ENCODE results near the gene PDGFB.

PDGFB gene

DNA sequence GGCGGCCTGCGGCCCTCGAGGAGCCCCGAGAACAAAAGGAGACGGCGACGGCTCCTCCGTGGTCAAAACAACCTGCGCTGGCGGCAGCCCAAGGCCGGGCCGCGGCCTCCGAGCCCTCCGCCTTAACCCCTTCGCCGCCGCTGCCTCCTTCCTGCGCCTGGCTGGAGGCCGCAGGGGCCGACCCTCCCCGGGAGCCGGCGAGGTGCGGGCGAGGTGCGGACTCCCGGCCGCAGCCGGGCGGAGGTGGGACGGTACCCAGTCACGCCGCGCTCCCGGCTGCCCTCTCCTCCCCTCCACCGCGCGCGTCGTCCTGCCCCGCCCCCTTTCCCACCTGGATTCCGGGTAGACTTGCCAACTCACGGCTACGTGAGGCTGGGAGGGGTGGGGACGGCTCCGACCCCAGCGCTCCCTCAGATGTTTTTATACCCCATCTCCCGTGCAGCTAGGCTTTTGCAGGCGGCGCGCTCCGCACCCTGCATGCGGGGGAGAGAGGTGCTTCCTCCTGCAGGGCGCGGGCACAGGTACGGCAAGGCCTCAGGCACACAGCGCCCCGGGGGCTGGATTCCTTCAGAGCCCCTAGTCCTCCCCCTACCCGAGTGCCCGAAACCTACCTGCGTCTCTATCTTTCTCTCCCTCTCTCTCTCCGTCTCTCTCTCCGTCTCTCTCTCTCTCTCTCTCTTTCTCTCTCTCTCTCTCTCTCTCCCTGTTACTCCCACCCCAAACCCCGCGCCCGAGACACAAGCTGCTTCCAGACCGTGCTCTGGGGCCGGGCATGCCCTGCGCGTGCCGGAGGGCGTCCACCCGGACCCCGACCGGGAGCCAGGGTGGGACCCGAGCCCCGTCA, 2.0 kb downstream of the PDGFB start:
- DNase-seq (ENCODE audit: low read depth in 1 of 2, low spot score in 1 of 2): no peak
- TF ChIP-seq GABPA (IDR thresholded peaks at IDR 0.05; ENCODE audit: low read depth): no peak
- TF ChIP-seq CTCF (IDR thresholded peaks at IDR 0.05; ENCODE audit: insufficient read depth, low read length): no peak
- TF ChIP-seq SPI1 (IDR thresholded peaks at IDR 0.05; ENCODE audit: borderline replicate concordance, low read depth): no peak
- H3K4me3 ChIP-seq (replicated peaks; ENCODE audit: insufficient read depth, low read length): no peak overlapping the region
- H3K27ac ChIP-seq (replicated peaks): no peak overlapping the region
- peaks cover 74% of the 10 kb centered on the region for H3K27me3 ChIP-seq (ENCODE audit: insufficient read depth, poor library complexity, severe bottlenecking)

GRCh38 chr22:39241794-39242594, 2.8 kb downstream of the PDGFB start:
- TF ChIP-seq CTCF (IDR thresholded peaks at IDR 0.05; ENCODE audit: insufficient read depth, low read length) (no peak), REST (IDR thresholded peaks at IDR 0.05; ENCODE audit: insufficient replicate concordance, low read depth) (no peak), POLR2AphosphoS5 (IDR thresholded peaks at IDR 0.05; ENCODE audit: low read depth) (no peak), GABPA (IDR thresholded peaks at IDR 0.05; ENCODE audit: low read depth) (no peak), SPI1 (IDR thresholded peaks at IDR 0.05; ENCODE audit: borderline replicate concordance, low read depth) (no peak)
- H3K4me3 ChIP-seq (replicated peaks; ENCODE audit: insufficient read depth, low read length): no peak overlapping the region
- H3K27me3 ChIP-seq (ENCODE audit: insufficient read depth, poor library complexity, severe bottlenecking): peaks cover 77% of the 10 kb centered on the region
- H3K27ac ChIP-seq (replicated peaks): no peak overlapping the region
- DNase-seq (ENCODE audit: low read depth in 1 of 2, low spot score in 1 of 2): no peak

DNA sequence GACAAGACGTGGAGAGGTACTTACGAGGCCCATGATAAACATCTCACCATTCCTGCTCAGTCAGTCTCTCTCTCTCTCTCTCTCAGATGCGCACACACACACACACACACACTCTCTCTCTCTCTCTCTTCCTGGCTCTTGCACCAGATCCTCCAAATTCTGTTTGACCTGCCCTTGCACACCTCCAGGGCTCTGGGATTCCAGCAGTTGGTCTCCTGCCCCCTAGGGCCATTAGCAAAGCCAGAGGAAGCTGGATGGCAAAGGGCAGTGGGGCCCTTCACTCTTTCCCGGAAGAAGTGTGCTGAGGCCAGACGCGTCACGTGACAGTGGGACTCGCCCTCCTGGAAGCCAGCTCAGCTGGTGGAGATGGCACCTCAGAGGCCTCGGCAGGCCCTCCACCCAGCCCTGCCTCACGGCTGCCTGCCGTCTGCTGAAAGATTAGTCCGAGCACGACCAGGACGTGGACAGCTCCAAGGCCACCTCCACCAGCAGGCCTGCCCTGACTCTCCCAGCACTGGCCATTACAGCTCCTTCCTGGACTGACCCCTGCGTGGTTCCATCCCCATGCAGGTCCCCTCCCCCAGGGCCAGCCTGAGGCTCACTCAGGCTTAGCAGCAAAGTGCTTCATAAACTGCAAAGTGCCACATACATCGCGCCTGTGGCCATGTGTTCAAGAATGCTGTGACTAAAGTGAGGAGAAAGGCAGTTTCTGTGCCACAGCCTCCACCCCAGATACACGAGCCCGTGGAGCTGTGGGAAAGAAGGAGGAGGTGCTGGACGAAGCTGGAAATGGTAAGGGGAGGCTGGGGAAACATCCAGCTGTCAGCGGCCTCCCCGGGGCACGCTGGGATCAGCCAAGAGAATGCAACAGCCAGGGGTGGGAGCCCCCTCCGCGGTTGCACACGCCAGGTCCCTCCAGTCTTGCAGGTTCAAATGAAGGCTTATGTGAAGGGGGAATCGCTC, 3.7 kb downstream of the PDGFB start:
- Histone ChIP-seq H3K27ac (replicated peaks) (no peak overlapping the region), H3K27me3 (ENCODE audit: insufficient read depth, poor library complexity, severe bottlenecking) (peaks cover 82% of the 10 kb centered on the region), H3K4me3 (replicated peaks; ENCODE audit: insufficient read depth, low read length) (no peak overlapping the region)
- DNase-seq (ENCODE audit: low read depth in 1 of 2, low spot score in 1 of 2): no peak
- TF ChIP-seq REST (IDR thresholded peaks at IDR 0.05; ENCODE audit: insufficient replicate concordance, low read depth) (peak; percentile 64), CTCF (IDR thresholded peaks at IDR 0.05; ENCODE audit: insufficient read depth, low read length) (no peak), SPI1 (IDR thresholded peaks at IDR 0.05; ENCODE audit: borderline replicate concordance, low read depth) (no peak), GABPA (IDR thresholded peaks at IDR 0.05; ENCODE audit: low read depth) (no peak), POLR2AphosphoS5 (IDR thresholded peaks at IDR 0.05; ENCODE audit: low read depth) (no peak)

Data from HL-60 (cell line).